GM20000 (cell line): ENCODE data around the gene ELF4.
A peak's percentile ranks its signal among the peaks of the same experiment; 100 is the strongest.
"Not testable (repeated sequence)": the region's sequence is repeated elsewhere in the genome, so short reads cannot be mapped to it uniquely, and the experiment has no call there.

Experiments used
- DNase-seq: peaks from one replicate; pipeline ENCODE4 v3.0.0; 2012; ENCODE audit warnings: low spot score
- CTCF ChIP-seq: IDR thresholded peaks from 2 replicates; pipeline ENCODE4 v1.5.1; 2012; ENCODE audit warnings: mild to moderate bottlenecking, control low read depth; ENCODE audit errors: extremely low read depth, missing control alignments

The ELF4 gene

DNA sequence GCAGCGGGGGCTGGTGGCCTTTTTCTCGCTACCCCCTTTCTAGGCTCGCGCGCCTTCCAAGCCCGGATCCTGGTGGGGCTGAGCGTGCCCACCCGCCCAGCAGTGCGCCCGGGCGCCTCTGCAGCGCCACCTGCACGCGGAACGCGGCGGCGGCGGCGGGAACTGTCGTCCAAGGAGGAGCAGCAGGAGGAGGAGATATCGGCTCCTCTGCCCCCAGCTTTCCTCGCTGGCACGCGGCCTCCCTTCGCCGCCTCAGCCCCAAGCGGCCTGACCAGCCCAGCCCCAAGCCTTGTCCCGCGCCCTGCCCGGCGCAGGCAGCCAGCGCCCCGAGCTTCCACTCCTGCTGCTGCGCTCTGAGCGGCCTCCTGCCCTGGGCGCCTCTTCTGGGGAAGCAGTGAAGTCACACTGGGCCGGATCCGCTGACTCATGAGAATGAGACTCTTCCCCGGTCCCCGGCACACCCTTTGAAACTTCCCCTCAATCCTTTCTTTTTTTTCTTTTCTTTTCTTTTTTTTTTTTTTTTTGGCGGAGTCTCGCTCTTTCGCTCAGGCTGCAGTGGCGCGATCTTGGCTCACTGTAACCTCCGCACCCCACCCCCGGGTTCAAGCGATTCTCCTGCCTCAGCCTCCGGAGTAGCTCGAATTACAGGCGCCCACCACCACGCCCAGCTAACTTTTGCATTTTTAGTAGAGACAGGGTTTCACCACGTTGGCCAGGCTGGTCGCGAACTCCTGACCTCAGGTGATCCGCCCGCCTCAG lies 10.6 kb upstream of the ELF4 start:
- peak; percentile 64 for TF ChIP-seq CTCF

DNA sequence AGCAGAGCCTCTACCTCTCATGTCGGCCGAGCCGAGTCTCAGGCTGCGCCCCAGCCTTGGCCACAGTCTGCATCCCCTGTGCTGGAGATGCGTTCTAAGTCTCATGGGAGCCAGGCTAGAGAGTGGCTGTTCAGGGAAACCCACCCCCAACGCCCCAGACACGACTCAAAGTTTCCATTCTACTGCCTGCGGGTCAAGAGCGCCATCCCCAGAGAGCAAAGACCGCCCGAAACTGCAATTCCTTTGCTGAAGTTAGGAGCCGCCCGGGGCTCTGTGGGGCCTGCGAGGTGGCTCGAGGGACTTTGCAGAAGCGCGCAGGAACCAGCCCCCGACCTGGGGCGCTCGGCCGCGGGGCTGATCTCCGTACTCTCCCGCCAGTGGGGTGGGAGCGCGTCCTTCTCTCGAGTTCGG lies 10.0 kb upstream of the ELF4 start:
- peak; percentile 61 for DNase-seq
- no peak for TF ChIP-seq CTCF

More for the DNA sequence above, 10.6 kb upstream of the ELF4 start:
- peak; percentile 80 for DNase-seq

DNA sequence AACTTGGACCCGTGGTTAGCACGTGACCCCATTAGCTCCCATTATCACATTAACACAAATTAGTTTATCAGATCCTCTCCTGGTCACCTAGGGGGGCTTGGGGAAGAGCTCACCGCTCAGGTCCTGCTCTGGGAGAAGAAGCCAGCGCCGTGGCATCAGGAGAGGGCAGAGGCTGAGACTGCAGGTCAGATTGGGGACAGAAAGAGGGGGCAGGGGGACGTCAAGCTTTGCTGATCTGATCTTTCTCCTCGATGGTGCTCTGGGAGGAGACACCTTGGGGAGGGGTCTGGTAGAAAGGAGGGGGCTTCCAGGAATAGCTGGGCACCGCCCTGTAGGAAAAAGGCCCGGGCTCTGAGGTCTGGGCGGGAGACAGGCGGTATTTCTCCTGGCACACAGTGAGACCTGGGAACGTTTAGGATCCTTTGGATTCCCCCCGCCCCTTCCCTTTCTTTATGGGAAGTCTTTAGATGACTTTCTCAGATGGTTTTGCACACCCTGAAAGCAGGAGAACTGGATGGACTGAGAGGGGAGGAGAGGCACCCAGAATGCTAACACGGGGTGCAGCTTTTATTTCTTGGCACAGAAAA lies 9.1 kb upstream of the ELF4 start:
- TF ChIP-seq CTCF: no peak
- no peak for DNase-seq

GRCh38 chrX:130118441-130119311 lies 8.4 kb upstream of the ELF4 start:
- TF ChIP-seq CTCF: no peak
- DNase-seq: no peak

DNA sequence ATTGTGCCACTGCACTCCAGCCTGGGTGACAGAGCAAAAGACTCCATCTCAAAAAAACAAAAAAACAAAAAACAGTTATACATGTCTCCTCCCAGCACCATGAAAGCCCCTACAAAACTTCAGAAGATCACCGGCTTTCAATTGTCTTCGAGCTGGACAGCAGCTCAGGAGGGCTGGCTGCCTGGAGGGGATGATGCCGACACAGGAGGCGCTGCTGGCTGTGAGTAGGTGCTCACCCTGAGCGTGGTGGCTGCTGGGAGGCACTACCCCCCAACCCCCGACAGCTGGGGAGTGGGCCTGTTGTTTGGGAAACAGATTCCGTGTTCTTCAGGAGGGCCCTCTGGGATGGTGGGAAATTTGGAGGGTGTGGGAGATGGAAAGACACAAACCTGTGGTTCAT lies 6.9 kb upstream of the ELF4 start:
- no peak for DNase-seq
- TF ChIP-seq CTCF: no peak

DNA sequence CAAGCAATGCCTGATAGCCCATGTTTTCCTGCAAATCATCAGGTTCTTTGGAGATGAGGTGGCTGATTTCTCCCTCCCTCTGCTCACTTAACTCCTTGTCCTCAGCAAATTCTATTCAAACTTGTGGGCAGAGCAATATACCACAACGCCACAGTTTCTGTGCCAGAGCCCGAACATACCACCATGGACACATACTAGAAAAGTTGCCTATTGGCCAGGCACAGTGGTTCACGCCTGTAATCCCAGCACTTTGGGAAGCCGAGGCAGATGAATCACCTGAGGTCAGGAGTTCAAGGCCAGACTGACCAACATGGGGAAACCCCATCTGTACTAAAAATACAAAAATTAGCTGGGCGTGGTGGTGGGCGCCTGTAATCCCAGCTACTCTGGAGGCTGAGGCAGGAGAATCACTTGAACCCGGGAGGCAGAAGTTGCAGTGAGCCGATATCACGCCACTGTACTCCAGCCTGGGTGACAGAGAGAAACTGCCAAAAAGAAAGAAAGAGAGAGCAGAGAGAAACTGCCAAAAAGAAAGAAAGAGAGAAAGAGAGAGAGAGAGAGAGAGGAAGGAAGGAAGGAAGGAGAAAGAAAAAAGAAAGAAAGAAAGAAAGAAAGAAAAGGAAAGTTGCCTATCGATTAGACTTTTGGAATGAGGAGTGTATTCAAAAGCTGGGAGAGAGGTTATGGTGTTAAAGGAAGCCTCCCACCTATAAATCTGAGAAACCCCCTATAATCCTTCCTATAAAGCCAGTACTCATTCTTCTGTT lies 5.0 kb upstream of the ELF4 start:
- not testable (repeated sequence) for DNase-seq

GRCh38 chrX:130114141-130114588 lies 3.9 kb upstream of the ELF4 start:
- no peak for TF ChIP-seq CTCF
- no peak for DNase-seq
